AG04450 (cell line): ENCODE measurements around the gene GNB3. TPM values are rescaled to one million over a fixed set of nuclear protein-coding genes. Genes with fewer than 3 reads are reported as not detected.
A peak's percentile ranks its signal among the peaks of the same experiment; 100 is the strongest.

Experiments
- CTCF ChIA-PET: fragments of 300-600, 350-600 bp; formaldehyde crosslinking; extraction: SDS; loops from one replicate; lab custom pipeline; 2022; ENCODE audit warnings: antibody characterized with exemption, inconsistent platforms; lab: Charles Lee
- POLR2A ChIA-PET: fragments of 350-600 bp; formaldehyde crosslinking; extraction: SDS; loops from one replicate; lab custom pipeline; 2021; ENCODE audit warnings: antibody characterized with exemption, inconsistent platforms; lab: Yijun Ruan, JAX
- DNase-seq: peaks from one replicate; pipeline ENCODE4 v3.0.0-alpha.2; 2011; ENCODE audit warnings: low read depth, low spot score
- H3K27ac ChIP-seq: one replicate; pipeline ENCODE4 v1.5.1; 2012; ENCODE audit warnings: low read depth, low read length, control low read depth
- H3K27me3 ChIP-seq: one replicate; pipeline ENCODE4 v1.6.0; 2012; ENCODE audit warnings: low read length; ENCODE audit not compliant: control insufficient read depth, insufficient read depth
- H3K4me3 ChIP-seq: 2 replicates; pipeline ENCODE4 v1.5.1; 2011; ENCODE audit warnings: mild to moderate bottlenecking, low read depth, low read length, control low read depth
- H3K9me3 ChIP-seq: 2 replicates; pipeline ENCODE4 v1.5.1; 2012; ENCODE audit warnings: low read length; ENCODE audit not compliant: control insufficient read depth, insufficient read depth
- polyA plus RNA-seq: library from polyadenylated mRNA; depleted of rRNA; stranded (reverse); fragments of >200 nt; gene quantifications from 2 replicates; pipeline ENCODE4 v1.2.3, GENCODE V29; 2011
- TF ChIP-seq, protein P1 (sequence below): IDR thresholded peaks from 2 replicates; pipeline ENCODE4 v1.5.1; 2011; ENCODE audit warnings: low read depth, low read length, control low read depth, inconsistent platforms

The GNB3 gene
- polyA plus RNA-seq, 1 experiment = 3.6 TPM

DNA sequence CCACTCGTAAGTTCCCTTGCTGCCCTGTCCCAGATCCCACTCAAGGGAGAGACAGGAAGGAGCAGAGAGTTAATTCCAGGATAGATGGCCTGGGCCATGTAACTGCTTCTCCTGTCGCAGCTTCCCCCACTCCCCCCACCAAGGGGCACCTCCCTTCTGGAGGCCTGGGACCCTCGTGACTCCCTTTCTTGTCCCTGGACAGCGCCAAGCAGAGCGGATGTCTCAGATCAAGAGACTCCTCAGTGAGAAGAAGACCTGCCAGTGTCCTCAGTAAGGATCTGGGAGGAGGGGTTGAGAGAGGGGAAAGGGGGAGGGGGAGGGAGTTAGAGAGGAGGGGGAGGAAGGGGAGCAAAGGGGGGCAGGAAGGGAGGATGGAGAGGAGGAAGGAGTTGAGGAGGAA lies 22.1 kb upstream of the GNB3 start:
- POLR2A ChIA-PET = no interaction called here
- CTCF ChIA-PET = no interaction called here
- Histone ChIP-seq H3K27ac (no peak overlapping the region), H3K27me3 (no peaks in the 10 kb centered on the region), H3K4me3 (no peak overlapping the region), H3K9me3 (no peaks in the 10 kb centered on the region)
- DNase-seq = no peak
- TF ChIP-seq, protein P1, sequence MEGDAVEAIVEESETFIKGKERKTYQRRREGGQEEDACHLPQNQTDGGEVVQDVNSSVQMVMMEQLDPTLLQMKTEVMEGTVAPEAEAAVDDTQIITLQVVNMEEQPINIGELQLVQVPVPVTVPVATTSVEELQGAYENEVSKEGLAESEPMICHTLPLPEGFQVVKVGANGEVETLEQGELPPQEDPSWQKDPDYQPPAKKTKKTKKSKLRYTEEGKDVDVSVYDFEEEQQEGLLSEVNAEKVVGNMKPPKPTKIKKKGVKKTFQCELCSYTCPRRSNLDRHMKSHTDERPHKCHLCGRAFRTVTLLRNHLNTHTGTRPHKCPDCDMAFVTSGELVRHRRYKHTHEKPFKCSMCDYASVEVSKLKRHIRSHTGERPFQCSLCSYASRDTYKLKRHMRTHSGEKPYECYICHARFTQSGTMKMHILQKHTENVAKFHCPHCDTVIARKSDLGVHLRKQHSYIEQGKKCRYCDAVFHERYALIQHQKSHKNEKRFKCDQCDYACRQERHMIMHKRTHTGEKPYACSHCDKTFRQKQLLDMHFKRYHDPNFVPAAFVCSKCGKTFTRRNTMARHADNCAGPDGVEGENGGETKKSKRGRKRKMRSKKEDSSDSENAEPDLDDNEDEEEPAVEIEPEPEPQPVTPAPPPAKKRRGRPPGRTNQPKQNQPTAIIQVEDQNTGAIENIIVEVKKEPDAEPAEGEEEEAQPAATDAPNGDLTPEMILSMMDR = no peak

DNA sequence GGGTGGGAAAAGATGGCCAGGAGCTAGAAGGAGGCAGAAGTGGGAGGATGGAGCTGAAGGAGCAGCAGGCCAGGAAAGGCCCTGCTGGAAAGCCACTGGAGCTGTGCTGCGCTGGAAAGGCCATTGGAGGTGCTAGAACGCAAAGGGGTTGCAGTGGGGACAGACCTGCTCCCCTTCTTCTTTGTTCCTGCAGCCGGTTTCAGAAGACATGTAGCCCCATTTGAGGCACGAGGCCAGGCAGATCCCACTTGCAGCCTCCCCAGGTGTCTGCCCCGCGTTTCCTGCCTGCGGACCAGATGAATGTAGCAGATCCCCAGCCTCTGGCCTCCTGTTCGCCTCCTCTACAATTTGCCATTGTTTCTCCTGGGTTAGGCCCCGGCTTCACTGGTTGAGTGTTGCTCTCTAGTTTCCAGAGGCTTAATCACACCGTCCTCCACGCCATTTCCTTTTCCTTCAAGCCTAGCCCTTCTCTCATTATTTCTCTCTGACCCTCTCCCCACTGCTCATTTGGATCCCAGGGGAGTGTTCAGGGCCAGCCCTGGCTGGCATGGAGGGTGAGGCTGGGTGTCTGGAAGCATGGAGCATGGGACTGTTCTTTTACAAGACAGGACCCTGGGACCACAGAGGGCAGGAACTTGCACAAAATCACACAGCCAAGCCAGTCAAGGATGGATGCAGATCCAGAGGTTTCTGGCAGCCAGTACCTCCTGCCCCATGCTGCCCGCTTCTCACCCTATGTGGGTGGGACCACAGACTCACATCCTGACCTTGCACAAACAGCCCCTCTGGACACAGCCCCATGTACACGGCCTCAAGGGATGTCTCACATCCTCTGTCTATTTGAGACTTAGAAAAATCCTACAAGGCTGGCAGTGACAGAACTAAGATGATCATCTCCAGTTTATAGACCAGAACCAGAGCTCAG lies 21.4 kb upstream of the GNB3 start:
- CTCF ChIA-PET = interaction anchor here (11.8 kb wide), 1 partner anchor 66 kb away, joined by 165 read pairs; the partner anchor contains the start of gene MLF2
- POLR2A ChIA-PET = no interaction called here

DNA sequence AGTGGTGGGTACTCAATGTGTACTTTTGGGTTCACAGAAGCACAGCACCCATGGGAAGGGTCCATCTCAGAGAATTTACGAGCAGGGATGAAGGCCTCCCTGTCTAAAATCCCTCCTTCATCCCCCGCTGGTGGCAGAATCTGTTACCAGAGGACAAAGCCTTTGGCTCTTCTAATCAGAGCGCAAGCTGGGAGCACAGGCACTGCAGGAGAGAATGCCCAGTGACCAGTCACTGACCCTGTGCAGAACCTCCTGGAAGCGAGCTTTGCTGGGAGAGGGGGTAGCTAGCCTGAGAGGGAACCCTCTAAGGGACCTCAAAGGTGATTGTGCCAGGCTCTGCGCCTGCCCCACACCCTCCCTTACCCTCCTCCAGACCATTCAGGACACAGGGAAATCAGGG lies 20.6 kb upstream of the GNB3 start:
- POLR2A ChIA-PET = interaction anchor here (1.4 to 1.8 kb wide), 2 partner anchors 9 to 67 kb away, joined by 5 to 8 read pairs; partner anchors contain the start of gene MLF2
- no peak for DNase-seq
- Histone ChIP-seq H3K27ac (no peak overlapping the region), H3K27me3 (no peaks in the 10 kb centered on the region), H3K9me3 (no peaks in the 10 kb centered on the region; the same call in 1 of the 2 replicates), H3K4me3 (no peak overlapping the region)
- CTCF ChIA-PET = interaction anchor here (11.8 kb wide), 1 partner anchor 67 kb away, joined by 165 read pairs; the partner anchor contains the start of gene MLF2
- TF ChIP-seq, protein P1 = no peak

More for the DNA sequence above, 21.4 kb upstream of the GNB3 start:
- H3K27me3 ChIP-seq = no peaks in the 10 kb centered on the region
- no peaks in the 10 kb centered on the region; the same call in 1 of the 2 replicates for H3K9me3 ChIP-seq
- no peak overlapping the region for H3K4me3 ChIP-seq
- TF ChIP-seq, protein P1 = no peak
- DNase-seq = no peak
- no peak overlapping the region for H3K27ac ChIP-seq

DNA sequence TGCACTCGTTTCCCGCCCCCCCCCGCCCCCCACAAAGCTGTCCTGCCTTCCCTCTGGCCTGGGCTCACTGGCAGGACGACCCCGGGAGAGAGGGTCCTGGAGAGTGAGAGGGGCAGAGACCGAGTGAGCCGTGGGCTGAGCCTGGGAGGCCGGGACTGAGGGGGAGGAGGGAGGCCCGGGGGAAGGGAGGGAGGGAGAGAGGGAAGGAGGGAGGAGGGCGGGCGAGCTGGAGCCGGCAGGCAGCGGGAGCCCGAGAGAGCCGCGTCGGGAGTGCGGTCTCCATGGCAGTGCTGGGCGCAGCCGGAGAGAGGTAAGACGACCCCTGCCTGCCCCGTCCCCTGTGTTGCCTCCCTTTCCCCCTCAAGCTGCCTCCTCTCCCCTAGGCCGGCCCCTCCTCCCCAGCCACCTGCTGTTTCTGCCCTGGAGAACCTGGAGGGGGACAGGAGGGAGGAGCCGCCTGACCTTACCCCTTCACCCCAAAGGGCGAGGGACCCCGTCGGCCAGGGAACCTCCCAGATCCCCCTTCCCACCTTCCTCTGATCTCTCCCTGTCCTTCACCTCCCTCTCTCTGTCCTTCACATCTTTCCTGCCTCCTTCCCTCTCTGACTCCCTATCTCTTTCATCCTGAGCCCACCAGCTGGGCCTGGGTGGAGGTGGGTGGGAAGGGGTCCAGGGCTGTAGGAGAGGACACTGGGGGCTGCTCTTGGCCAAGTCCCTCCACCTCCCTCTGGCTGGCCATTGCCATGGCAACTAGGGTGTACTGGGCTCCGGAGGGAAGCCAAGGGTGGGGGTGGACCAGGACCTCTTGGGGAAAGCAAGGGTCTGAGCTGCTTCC lies 18.9 kb upstream of the GNB3 start, which contains the start of gene GPR162:
Gene GPR162, plus strand, starts transcription at position 231 of the 835 bp plus-strand sequence. CDS start 2,078 bp downstream, outside the sequence.
- TF ChIP-seq, protein P1 = no peak
- CTCF ChIA-PET = interaction anchor here (0.6 to 11.8 kb wide), 6 partner anchors 30 to 283 kb away, joined by 3 to 165 read pairs (median 4); partner anchors contain the start of genes MLF2, PTMS and SPSB2

More for the DNA sequence above, 18.9 kb upstream of the GNB3 start, which contains the start of gene GPR162:
- POLR2A ChIA-PET = interaction anchor here (0.7 to 1.8 kb wide), 9 partner anchors 10 to 132 kb away, joined by 3 to 8 read pairs (median 3); partner anchors contain the start of genes CD4, MLF2, PTMS and ZNF384
- Histone ChIP-seq H3K4me3 (peak within 1 kb of the TSS; percentile 71), H3K27ac (peak within 1 kb of the TSS; percentile 2), H3K27me3 (no peaks in the 10 kb centered on the region), H3K9me3 (no peaks in the 10 kb centered on the region; the same call in 1 of the 2 replicates)
- no peak for DNase-seq
